HG02571 (cell line): ENCODE data around the gene ZNF799.
"Not testable (repeated sequence)": the region's sequence is repeated elsewhere in the genome, so short reads cannot be mapped to it uniquely, and the experiment has no call there.

Source experiments
- ATAC-seq: cut with Tn5 transposase; IDR thresholded peaks from one replicate; pipeline ENCODE4 v1.9.1; 2021; ENCODE audit warnings: mild to moderate bottlenecking, moderate library complexity; ENCODE audit not compliant: unreplicated experiment

The ZNF799 gene

GRCh38 chr19:12364391-12365235 lies 36.5 kb downstream of the ZNF799 start:
- no peak for ATAC-seq

GRCh38 chr19:12362236-12362635 lies 38.8 kb downstream of the ZNF799 start:
- ATAC-seq: not testable (repeated sequence)

GRCh38 chr19:12353375-12353774 lies 47.7 kb downstream of the ZNF799 start:
- no peak for ATAC-seq

- ATAC-seq: no peak
Observed at GRCh38 chr19:12350890-12351197, 50.2 kb downstream of the ZNF799 start.

GRCh38 chr19:12350185-12350889 lies 50.7 kb downstream of the ZNF799 start:
- no peak for ATAC-seq

- ATAC-seq: no peak
Observed at GRCh38 chr19:12346896-12347295, 54.2 kb downstream of the ZNF799 start.

GRCh38 chr19:12345197-12345596 lies 55.9 kb downstream of the ZNF799 start:
- ATAC-seq: no peak
